Gastrocnemius medialis (tissue), 4 donors: ENCODE measurements around the gene DYNLL1.

Experiments
- POLR2A ChIP-seq, 2 donors: fragments of 450-650 bp; IDR thresholded peaks; one replicate each; pipeline ENCODE4 v1.6.1; 2017; ENCODE audit warnings: antibody characterized with exemption in 2 of 2, mild to moderate bottlenecking in 2 of 2, moderate library complexity in 2 of 2
- TF ChIP-seq, protein P1 (sequence below), 5 experiments: fragments of 450-650 bp in 3 of 5; fragments of 200-600 bp in 2 of 5; sonication (generic) in 2 of 5; IDR thresholded peaks in 4 of 5; conservative IDR thresholded peaks in 1 of 5; 1 replicate in 4 of 5; 2 replicates in 1 of 5; pipeline ENCODE4 v1.5.1; 2016 to 2019; ENCODE audit warnings: antibody characterized with exemption in 5 of 5, mild to moderate bottlenecking in 3 of 5, moderate library complexity in 3 of 5

DNA sequence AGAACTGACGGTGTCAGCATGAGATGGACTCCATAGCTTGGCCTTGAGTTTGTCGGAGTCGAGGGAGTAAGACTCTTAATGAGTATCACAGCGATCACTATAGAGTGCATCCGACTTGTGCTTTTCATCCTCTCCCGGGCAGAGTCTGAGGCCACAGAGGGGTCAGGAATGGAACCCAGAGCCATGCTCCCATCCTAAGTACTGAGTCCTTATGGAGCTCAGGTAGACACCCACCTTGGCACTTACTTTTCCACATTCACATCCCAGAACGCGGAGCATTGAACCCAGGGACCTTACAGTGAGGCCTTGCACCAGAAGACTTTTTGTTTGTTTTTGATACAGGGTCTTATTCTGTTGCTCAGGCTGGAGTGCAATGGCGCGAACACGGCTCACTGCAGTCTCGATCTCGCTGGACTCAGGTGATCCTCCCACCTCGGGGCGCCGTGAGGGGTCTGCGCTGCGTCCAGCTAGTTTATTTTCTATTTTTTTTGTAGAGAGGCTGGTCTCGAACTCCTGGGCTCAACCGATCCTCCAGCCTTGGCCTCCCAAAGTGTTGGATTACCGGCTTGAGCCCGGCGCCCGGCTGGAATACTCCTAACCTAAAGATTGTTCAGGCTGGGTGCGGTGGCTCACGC is 25.6 kb upstream of the DYNLL1 start:
- TF ChIP-seq, protein P1, sequence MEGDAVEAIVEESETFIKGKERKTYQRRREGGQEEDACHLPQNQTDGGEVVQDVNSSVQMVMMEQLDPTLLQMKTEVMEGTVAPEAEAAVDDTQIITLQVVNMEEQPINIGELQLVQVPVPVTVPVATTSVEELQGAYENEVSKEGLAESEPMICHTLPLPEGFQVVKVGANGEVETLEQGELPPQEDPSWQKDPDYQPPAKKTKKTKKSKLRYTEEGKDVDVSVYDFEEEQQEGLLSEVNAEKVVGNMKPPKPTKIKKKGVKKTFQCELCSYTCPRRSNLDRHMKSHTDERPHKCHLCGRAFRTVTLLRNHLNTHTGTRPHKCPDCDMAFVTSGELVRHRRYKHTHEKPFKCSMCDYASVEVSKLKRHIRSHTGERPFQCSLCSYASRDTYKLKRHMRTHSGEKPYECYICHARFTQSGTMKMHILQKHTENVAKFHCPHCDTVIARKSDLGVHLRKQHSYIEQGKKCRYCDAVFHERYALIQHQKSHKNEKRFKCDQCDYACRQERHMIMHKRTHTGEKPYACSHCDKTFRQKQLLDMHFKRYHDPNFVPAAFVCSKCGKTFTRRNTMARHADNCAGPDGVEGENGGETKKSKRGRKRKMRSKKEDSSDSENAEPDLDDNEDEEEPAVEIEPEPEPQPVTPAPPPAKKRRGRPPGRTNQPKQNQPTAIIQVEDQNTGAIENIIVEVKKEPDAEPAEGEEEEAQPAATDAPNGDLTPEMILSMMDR (IDR thresholded peaks at IDR 0.05 in 4 of 5, conservative IDR thresholded peaks at IDR 0.05 in 1 of 5): no peak
- TF ChIP-seq POLR2A (IDR thresholded peaks at IDR 0.05): no peak
